SK-N-SH (cell line): ENCODE data around the gene C15orf39. TPM values are rescaled to one million over a fixed set of nuclear protein-coding genes. Genes with fewer than 3 reads are reported as not detected.

Source experiments
- CTCF ChIA-PET: fragments of 300-600, 350-600 bp; formaldehyde crosslinking; extraction: SDS; loops from one replicate; lab custom pipeline; 2021; lab: Yijun Ruan, JAX
- POLR2A ChIA-PET: fragments of 350-600 bp; sonication (Branson Sonifier 250); formaldehyde crosslinking; extraction: SDS; loops from one replicate; lab custom pipeline; 2020; ENCODE audit warnings: antibody characterized with exemption, inconsistent platforms; lab: Yijun Ruan, JAX
- DNase-seq: peaks from one replicate; pipeline ENCODE4 v3.0.0; 2012
- H2AFZ ChIP-seq: fragments of 200-600 bp; sonication (generic); 2 replicates; pipeline ENCODE4 v1.8.1; 2016; ENCODE audit warnings: antibody characterized with exemption, mild to moderate bottlenecking, low read depth
- H3F3A ChIP-seq: fragments of 200-600 bp; sonication (generic); replicated peaks from 2 replicates; pipeline ENCODE3; 2016; ENCODE audit warnings: antibody characterized with exemption, mild to moderate bottlenecking; ENCODE audit not compliant: insufficient read depth
- H3K27ac ChIP-seq, 2 experiments: fragments of 200-500 bp in 1 of 2; fragments of 200-600 bp in 1 of 2; sonication (Bioruptor generic) in 1 of 2; sonication (generic), shearing (Covaris generic) in 1 of 2; 2 replicates each; pipeline versions ENCODE4 v1.5.1 to v1.6.1; 2014 to 2016; ENCODE audit warnings: low read depth in 2 of 2, inconsistent platforms in 1 of 2, low read length in 1 of 2, mild to moderate bottlenecking in 1 of 2, mixed read lengths in 1 of 2
- H3K27me3 ChIP-seq: fragments of 200-600 bp; sonication (generic), shearing (Covaris generic); 2 replicates; pipeline ENCODE4 v1.6.1; 2016; ENCODE audit warnings: mixed run types; ENCODE audit not compliant: insufficient read depth
- H3K36me3 ChIP-seq, 2 experiments: fragments of 200-500 bp in 1 of 2; fragments of 200-600 bp in 1 of 2; sonication (Bioruptor generic) in 1 of 2; sonication (generic) in 1 of 2; replicated peaks in 1 of 2; 2 replicates each; pipeline versions ENCODE3 to v1.5.1; 2014 to 2016; ENCODE audit warnings: low read length in 1 of 2, mild to moderate bottlenecking in 1 of 2; ENCODE audit not compliant: insufficient read depth in 2 of 2, control insufficient read depth in 1 of 2
- H3K4me1 ChIP-seq, 2 experiments: fragments of 200-500 bp in 1 of 2; fragments of 200-600 bp in 1 of 2; sonication (Bioruptor generic) in 1 of 2; sonication (generic), shearing (Covaris generic) in 1 of 2; 2 replicates each; pipeline versions ENCODE4 v1.5.1 to v1.6.1; 2014 to 2016; ENCODE audit warnings: low read depth in 1 of 2, low read length in 1 of 2, mixed run types in 1 of 2; ENCODE audit not compliant: insufficient read depth in 2 of 2, control insufficient read depth in 1 of 2
- H3K4me2 ChIP-seq: fragments of 200-600 bp; sonication (generic), shearing (Covaris generic); 2 replicates; pipeline ENCODE4 v1.6.1; 2017; ENCODE audit warnings: mixed run types
- H3K4me3 ChIP-seq, 2 experiments: fragments of 200-500 bp in 1 of 2; fragments of 200-600 bp in 1 of 2; sonication (Bioruptor generic) in 1 of 2; sonication (generic), shearing (Covaris generic) in 1 of 2; 2 replicates each; pipeline versions ENCODE4 v1.5.1 to v1.8.1; 2014 to 2016; ENCODE audit warnings: low read depth in 2 of 2, inconsistent platforms in 1 of 2, low read length in 1 of 2, mild to moderate bottlenecking in 1 of 2, mixed read lengths in 1 of 2, moderate library complexity in 1 of 2
- H3K79me2 ChIP-seq: fragments of 200-600 bp; sonication (generic); 2 replicates; pipeline ENCODE4 v1.8.1; 2017; ENCODE audit warnings: mild to moderate bottlenecking; ENCODE audit not compliant: insufficient read depth
- H3K9ac ChIP-seq: fragments of 200-600 bp; sonication (generic); 2 replicates; pipeline ENCODE4 v1.6.1; 2017; ENCODE audit warnings: mixed run types
- H3K9me2 ChIP-seq: fragments of 200-600 bp; sonication (generic); 2 replicates; pipeline ENCODE4 v1.6.1; 2017; ENCODE audit warnings: mixed run types
- H3K9me3 ChIP-seq: fragments of 200-600 bp; sonication (generic); 2 replicates; pipeline ENCODE4 v1.6.1; 2017; ENCODE audit warnings: mixed run types, mild to moderate bottlenecking, moderate library complexity
- H4K20me1 ChIP-seq: fragments of 200-600 bp; sonication (generic); 2 replicates; pipeline ENCODE4 v1.6.1; 2017; ENCODE audit warnings: mild to moderate bottlenecking, mixed run types; ENCODE audit not compliant: insufficient read depth
- EP300 ChIP-seq, 2 experiments: IDR thresholded peaks; 2 replicates each; pipeline versions ENCODE4 v1.4.0 to v1.6.1; 2012; ENCODE audit warnings: borderline replicate concordance in 1 of 2, low read depth in 1 of 2, low read length in 1 of 2
- FOXJ3 ChIP-seq: sonication (generic); formaldehyde crosslinking; IDR thresholded peaks from 2 replicates; pipeline ENCODE4 v1.5.1; 2020; ENCODE audit warnings: mild to moderate bottlenecking, missing genetic modification reagents
- GABPA ChIP-seq: IDR thresholded peaks from 2 replicates; pipeline ENCODE4 v1.4.0; 2012; ENCODE audit warnings: low read depth, mild to moderate bottlenecking
- JUND ChIP-seq: IDR thresholded peaks from 2 replicates; pipeline ENCODE4 v1.4.0; 2012
- MAX ChIP-seq: IDR thresholded peaks from 2 replicates; pipeline ENCODE4 v1.4.0; 2012; ENCODE audit warnings: low read depth
- MEF2A ChIP-seq: IDR thresholded peaks from 2 replicates; pipeline ENCODE4 v1.4.0; 2012; ENCODE audit warnings: low read depth, borderline replicate concordance
- MXI1 ChIP-seq: IDR thresholded peaks from 2 replicates; pipeline ENCODE4 v1.6.1; 2012; ENCODE audit warnings: mild to moderate bottlenecking, low read depth, low read length, improper control_type of control experiment
- NFIC ChIP-seq: IDR thresholded peaks from 2 replicates; pipeline ENCODE4 v1.4.0; 2012; ENCODE audit warnings: borderline replicate concordance
- NRF1 ChIP-seq: IDR thresholded peaks from 2 replicates; pipeline ENCODE4 v1.6.1; 2012; ENCODE audit warnings: low read depth, mild to moderate bottlenecking, low read length
- POLR2AphosphoS5 ChIP-seq: IDR thresholded peaks from 2 replicates; pipeline ENCODE4 v1.6.1; 2012; ENCODE audit warnings: low read depth, low read length
- RAD21 ChIP-seq: IDR thresholded peaks from 2 replicates; pipeline ENCODE4 v1.6.1; 2012; ENCODE audit warnings: mild to moderate bottlenecking, low read length
- RCOR1 ChIP-seq: fragments of 150-350 bp; IDR thresholded peaks from 2 replicates; pipeline ENCODE4 v1.6.1; 2017; ENCODE audit warnings: antibody characterized with exemption, low read length
- RXRA ChIP-seq: IDR thresholded peaks from 2 replicates; pipeline ENCODE4 v1.4.0; 2012; ENCODE audit warnings: low read depth, mild to moderate bottlenecking, borderline replicate concordance
- SIN3A ChIP-seq: IDR thresholded peaks from 2 replicates; pipeline ENCODE4 v1.6.1; 2012; ENCODE audit warnings: low read depth, mild to moderate bottlenecking, low read length, moderate library complexity, borderline replicate concordance
- TAF1 ChIP-seq: IDR thresholded peaks from 2 replicates; pipeline ENCODE4 v1.6.1; 2012; ENCODE audit warnings: low read depth, mild to moderate bottlenecking, low read length, moderate library complexity, borderline replicate concordance
- TEAD4 ChIP-seq: IDR thresholded peaks from 2 replicates; pipeline ENCODE4 v1.4.0; 2012; ENCODE audit warnings: mild to moderate bottlenecking, borderline replicate concordance; ENCODE audit not compliant: insufficient read depth
- USF1 ChIP-seq: IDR thresholded peaks from 2 replicates; pipeline ENCODE4 v1.4.0; 2012; ENCODE audit warnings: low read depth, borderline replicate concordance
- WGBS: methylation state at CpG from one replicate; pipeline ENCODE4 v1.1.6; 2017; ENCODE audit warnings: low lambda C conversion rate; 5-methylcytosine and 5-hydroxymethylcytosine counted together
- polyA plus RNA-seq, 3 experiments: library from polyadenylated mRNA; depleted of rRNA; stranded (reverse); fragments of >200 nt; gene quantifications; 2 replicates each; pipeline ENCODE4 v1.2.3, GENCODE V29; 2012

The C15orf39 gene
- polyA plus RNA-seq, 1 of the 3 experiments (the other 2 are of a cell fraction): 2.5 TPM

GRCh38 chr15:75191235-75191634 is 10.4 kb upstream of the C15orf39 start:
- no peaks in the 10 kb centered on the region for H3K9me3 ChIP-seq
- ChIA-PET POLR2A (no interaction called here), CTCF (interaction anchor here (1.0 to 2.5 kb wide), 5 partner anchors 9 to 161 kb away, joined by 5 to 15 read pairs (median 12); partner anchors contain the start of gene C15orf39)
- TF ChIP-seq GABPA: no peak
- TF ChIP-seq USF1: no peak
- TF ChIP-seq JUND: no peak
- no peak for TF ChIP-seq EP300 (IDR thresholded peaks at IDR 0.05; ENCODE audit: borderline replicate concordance in 1 of 2, low read depth in 1 of 2, low read length in 1 of 2)
- no peak for TF ChIP-seq RAD21
- no peak for TF ChIP-seq MXI1
- no peak for TF ChIP-seq TAF1
- TF ChIP-seq MEF2A: no peak
- no peak for TF ChIP-seq POLR2AphosphoS5
- TF ChIP-seq RXRA: no peak
- no peak for TF ChIP-seq TEAD4
- TF ChIP-seq FOXJ3 (CRISPR knock-in tag): no peak
- no peak for TF ChIP-seq MAX
- TF ChIP-seq NFIC: no peak
- TF ChIP-seq SIN3A: no peak
- TF ChIP-seq RCOR1: no peak
- TF ChIP-seq, all 33 proteins: peak for 0
- no peak overlapping the region for H2AFZ ChIP-seq
- H3K9ac ChIP-seq: no peak overlapping the region
- WGBS: no CpG with 5 or more reads among the region's 2 CpGs
- H3K27ac ChIP-seq: no peak overlapping the region
- H3K79me2 ChIP-seq: no peaks in the 10 kb centered on the region
- H3F3A ChIP-seq: no peaks in the 10 kb centered on the region
- H3K36me3 ChIP-seq: no peaks in the 10 kb centered on the region
- no peaks in the 10 kb centered on the region for H4K20me1 ChIP-seq
- peaks cover 0 to 32% of the 10 kb centered on the region in 2 experiments; a peak in 1 of 4 replicates for H3K4me1 ChIP-seq
- DNase-seq: no peak
- no peaks in the 10 kb centered on the region for H3K27me3 ChIP-seq
- H3K4me3 ChIP-seq: no peak overlapping the region
- H3K9me2 ChIP-seq: no peaks in the 10 kb centered on the region
- H3K4me2 ChIP-seq: no peak overlapping the region

GRCh38 chr15:75192307-75192706 is 9.4 kb upstream of the C15orf39 start:
- no peaks in the 10 kb centered on the region for H3K9me2 ChIP-seq
- DNase-seq: no peak
- H3K4me3 ChIP-seq: no peak overlapping the region
- no peaks in the 10 kb centered on the region for H3K36me3 ChIP-seq
- ChIA-PET CTCF (interaction anchor here (1.0 to 2.5 kb wide), 5 partner anchors 9 to 162 kb away, joined by 3 to 15 read pairs (median 12); partner anchors contain the start of gene C15orf39), POLR2A (no interaction called here)
- no peaks in the 10 kb centered on the region for H3F3A ChIP-seq
- H3K79me2 ChIP-seq: no peaks in the 10 kb centered on the region
- no peaks in the 10 kb centered on the region for H3K9me3 ChIP-seq
- no peak overlapping the region for H2AFZ ChIP-seq
- no peaks in the 10 kb centered on the region for H4K20me1 ChIP-seq
- no peaks in the 10 kb centered on the region for H3K27me3 ChIP-seq
- WGBS: 86% methylated on average over 4 of the region's 4 CpGs
- H3K27ac ChIP-seq: no peak overlapping the region
- H3K9ac ChIP-seq: no peak overlapping the region
- H3K4me1 ChIP-seq: peaks cover 0 to 32% of the 10 kb centered on the region in 2 experiments; a peak in 1 of 4 replicates
- TF ChIP-seq RCOR1 (no peak), NRF1 (no peak)
- H3K4me2 ChIP-seq: no peak overlapping the region
